GM12874 (cell line): ENCODE measurements around the gene CHIT1.

ENCODE experiments used
- TF ChIP-seq, protein P1 (sequence below): IDR thresholded peaks from 2 replicates; pipeline ENCODE4 v1.5.1; 2011; ENCODE audit warnings: low read depth, mild to moderate bottlenecking, control low read depth, low read length, moderate library complexity; ENCODE audit not compliant: insufficient read depth

Gene CHIT1

DNA sequence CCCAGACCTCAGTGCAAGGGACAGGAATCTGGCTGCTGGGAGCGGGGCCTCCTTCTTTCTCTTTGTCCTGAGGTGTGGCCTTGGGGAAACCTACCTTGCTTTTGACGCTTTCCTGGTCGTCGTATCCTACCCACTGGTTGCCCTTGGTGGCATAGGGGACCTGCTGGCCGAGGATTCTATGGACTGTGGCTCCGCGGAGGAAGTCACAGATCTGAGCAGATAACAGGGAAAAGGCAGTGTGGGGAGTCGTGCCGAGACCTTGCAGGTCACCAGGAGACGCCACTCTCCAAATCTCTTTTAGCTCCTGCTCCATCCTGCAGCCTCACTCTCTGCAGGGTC is 49.8 kb downstream of the CHIT1 start:
- TF ChIP-seq, protein P1, sequence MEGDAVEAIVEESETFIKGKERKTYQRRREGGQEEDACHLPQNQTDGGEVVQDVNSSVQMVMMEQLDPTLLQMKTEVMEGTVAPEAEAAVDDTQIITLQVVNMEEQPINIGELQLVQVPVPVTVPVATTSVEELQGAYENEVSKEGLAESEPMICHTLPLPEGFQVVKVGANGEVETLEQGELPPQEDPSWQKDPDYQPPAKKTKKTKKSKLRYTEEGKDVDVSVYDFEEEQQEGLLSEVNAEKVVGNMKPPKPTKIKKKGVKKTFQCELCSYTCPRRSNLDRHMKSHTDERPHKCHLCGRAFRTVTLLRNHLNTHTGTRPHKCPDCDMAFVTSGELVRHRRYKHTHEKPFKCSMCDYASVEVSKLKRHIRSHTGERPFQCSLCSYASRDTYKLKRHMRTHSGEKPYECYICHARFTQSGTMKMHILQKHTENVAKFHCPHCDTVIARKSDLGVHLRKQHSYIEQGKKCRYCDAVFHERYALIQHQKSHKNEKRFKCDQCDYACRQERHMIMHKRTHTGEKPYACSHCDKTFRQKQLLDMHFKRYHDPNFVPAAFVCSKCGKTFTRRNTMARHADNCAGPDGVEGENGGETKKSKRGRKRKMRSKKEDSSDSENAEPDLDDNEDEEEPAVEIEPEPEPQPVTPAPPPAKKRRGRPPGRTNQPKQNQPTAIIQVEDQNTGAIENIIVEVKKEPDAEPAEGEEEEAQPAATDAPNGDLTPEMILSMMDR, result no peak

DNA sequence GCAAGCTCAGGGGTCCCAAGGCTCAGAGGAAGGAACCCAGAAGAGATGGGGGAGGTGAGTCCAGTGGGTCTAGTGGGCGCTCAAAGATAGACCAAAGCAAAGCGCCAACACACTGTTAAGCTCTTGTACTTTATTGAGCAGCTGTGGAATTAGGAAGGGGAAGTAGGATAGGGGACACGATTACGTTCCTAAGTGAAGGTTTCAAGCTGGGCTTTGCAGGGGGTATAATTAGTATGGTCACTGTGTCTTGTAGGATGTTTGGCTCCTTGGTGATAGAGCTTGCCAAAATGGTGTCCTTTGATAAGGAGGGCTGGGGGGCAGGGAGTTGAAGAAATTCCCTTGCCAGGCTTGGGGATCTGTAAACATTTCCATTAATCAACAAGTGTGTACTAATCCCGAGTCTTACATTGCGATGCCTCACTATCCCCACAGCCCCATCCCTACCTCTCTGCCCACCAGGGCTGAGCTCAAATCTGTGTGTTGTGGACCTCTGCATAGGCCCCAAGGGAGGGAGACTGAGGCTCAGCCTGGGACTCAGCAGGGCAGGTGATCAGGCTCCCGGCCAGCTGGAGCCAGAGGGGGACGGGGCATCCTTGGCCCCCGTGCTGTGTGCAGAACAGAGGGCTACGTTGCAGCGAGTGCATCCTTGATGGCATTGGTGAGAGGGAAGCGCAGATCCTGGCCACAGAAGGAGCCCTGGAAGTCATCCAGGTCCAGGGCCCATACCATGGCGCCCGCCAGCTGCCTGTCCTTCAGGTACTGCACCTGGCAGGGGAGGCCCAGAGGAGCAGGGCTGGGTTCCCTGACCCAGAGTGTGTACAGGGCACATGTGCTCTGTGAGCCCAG is 50.4 kb downstream of the CHIT1 start:
- TF ChIP-seq, protein P1, result no peak

DNA sequence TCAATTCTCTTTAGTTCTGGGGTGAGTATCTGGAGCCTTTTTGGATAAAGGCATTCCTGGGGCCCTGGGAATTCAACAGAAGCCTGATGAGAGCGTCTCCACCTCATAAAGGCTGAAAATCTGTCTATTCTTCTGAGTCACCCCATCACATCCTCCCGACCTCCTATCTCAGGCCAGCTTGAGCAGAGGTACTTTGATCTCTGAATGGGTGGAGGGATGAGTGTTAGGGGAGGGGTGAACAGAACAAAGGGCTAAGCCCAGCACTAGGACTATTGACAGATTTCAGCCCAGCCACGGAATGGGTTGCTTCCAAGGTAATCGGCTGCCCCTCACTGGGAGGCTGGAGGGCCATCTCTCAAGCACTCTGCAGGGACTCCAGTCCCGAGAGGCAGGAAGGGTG is 51.4 kb downstream of the CHIT1 start:
- TF ChIP-seq, protein P1, result no peak

DNA sequence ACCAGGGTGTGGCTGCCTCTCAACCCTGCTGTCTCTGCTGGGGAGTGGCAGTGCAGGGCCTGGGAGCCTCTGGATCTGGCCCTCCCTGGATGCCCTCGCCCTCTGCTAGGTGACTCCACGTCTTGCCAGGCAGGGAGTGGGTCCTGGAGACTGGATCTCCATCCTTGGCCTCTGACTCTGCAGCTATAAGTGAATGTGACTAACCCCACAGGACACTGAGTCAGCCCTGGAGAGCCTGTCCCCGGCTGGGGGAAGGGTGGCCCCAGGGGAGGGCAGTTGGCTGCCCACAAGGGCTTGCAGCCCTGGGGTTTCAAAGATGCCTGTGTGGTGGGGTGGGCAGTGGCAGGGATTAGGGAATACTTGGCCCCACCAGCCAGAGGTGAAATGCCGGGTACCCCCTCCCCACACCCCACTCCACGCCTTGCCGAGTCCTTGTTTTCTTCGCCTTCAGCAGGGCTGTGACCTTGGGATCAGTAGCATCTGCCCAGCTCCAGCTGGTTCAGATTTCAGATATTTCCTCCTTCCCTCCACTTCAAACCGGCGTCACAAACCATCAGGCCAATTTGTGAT is 51.9 kb downstream of the CHIT1 start:
- TF ChIP-seq, protein P1, result no peak

DNA sequence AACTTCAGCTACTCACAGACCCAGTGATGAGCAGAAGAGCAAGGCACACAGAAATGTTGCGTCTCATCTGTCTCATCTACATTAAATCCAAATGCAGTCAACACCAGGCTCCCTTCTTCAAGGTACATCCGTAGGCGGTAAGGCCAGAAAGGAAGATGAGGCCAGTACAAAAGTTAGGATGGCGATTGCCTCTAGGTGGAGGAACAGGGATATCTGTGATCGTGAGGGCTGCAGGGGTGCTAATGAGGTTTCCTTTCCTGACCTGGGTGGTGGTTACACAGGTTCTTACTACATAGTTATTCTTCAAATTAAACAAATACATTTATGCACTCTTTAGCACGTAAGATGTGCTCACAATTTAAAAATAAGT is 52.5 kb downstream of the CHIT1 start:
- TF ChIP-seq, protein P1, result no peak

DNA sequence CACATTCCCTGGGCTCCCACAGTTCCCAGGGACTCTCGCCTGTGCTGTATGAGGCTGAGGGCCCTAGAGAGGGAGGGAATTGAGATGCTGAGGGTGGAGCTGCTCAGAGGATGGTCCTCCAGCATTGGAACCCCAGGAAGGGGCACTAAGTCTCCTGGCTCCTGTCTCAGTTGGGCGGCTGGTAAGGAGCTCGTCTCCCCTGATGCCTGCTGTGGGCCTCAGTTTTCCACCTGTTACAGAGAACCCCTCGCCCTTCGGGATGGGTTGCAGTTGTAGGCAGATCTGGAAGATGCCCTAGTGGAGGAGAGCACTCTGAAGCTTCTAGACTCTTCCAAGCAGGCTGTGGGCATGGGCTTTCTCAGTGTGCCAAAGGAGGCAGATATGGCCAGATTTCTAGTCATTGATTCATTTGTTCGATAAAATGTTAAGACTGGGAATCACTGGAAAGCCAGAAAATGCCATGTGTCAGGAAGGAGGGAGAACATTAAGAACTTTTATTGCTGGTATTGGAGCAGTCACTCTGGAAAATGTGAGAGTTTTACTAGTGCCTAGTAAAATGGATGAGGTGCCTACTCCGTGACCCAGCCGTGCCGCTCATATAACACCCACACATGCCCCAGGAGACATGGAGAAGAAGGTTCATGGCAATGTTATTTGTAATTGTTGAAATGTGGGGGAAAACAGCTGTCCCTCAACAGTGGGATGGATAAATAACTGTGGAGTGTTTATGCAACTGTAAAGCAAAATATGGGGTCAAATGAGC is 53.0 kb downstream of the CHIT1 start:
- TF ChIP-seq, protein P1, result no peak

DNA sequence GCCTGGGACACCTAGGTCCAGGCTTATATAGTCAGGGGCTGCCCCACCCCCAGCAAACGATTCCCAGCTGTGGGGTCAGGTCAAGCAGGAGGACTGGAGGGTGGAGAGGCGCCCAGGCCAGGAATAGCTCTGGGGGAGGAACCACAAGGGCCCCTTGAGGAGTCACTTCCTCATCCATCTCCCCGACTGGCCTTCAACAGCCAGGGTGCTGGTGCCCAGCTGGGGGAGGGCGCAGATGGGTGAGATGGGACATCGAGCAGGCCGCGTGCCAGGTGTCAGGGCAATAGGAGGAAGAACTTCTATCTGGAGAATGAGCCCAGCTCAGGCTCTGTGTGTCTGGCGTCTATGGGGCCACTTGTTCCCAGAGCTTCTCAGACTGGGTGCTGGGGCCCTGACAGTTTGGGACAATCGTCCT is 53.6 kb downstream of the CHIT1 start:
- TF ChIP-seq, protein P1, result no peak
